Activated naive CD4-positive, alpha-beta T cell treated with anti-CD3 and anti-CD28 coated beads for 36 hours (primary cell): Measurements from ENCODE around the gene DPY19L1. TPM values are rescaled to one million over a fixed set of nuclear protein-coding genes. Genes with fewer than 3 reads are reported as not detected.
"Not testable (repeated sequence)": the region's sequence is repeated elsewhere in the genome, so short reads cannot be mapped to it uniquely, and the experiment has no call there.

Source experiments
- CTCF ChIA-PET: fragments of 350-600 bp; sonication (Branson Sonifier 250); formaldehyde crosslinking; loops from one replicate; lab custom pipeline; 2021; ENCODE audit warnings: antibody characterized with exemption; lab: Charles Lee
- DNase-seq: peaks from one replicate; pipeline ENCODE4 v3.0.0-alpha.2; 2020
- H3K27ac Mint-ChIP-seq: one replicate; pipeline ENCODE4 v1.8.0; 2021; ENCODE audit warnings: mild to moderate bottlenecking, mixed read lengths
- H3K27me3 Mint-ChIP-seq: one replicate; pipeline ENCODE4 v1.8.0; 2021; ENCODE audit warnings: low read depth, mixed read lengths
- H3K36me3 Mint-ChIP-seq: one replicate; pipeline ENCODE4 v1.8.0; 2021; ENCODE audit warnings: low read depth, mixed read lengths
- H3K4me1 Mint-ChIP-seq: one replicate; pipeline ENCODE4 v1.8.0; 2021; ENCODE audit warnings: low read depth, mixed read lengths
- H3K4me3 Mint-ChIP-seq: one replicate; pipeline ENCODE4 v1.8.0; 2021; ENCODE audit warnings: mild to moderate bottlenecking, moderate library complexity, mixed read lengths
- H3K9me3 Mint-ChIP-seq: one replicate; pipeline ENCODE4 v1.8.0; 2021; ENCODE audit warnings: mixed read lengths
- intact Hi-C: fragments of 100-400 bp; cut with micrococcal nuclease; formaldehyde crosslinking; loops from one replicate; pipeline ENCODE4 v1.15.1; 2023
- total RNA-seq, 2 experiments: library from RNA; stranded (reverse); gene quantifications; one replicate each; pipeline ENCODE4 v1.2.3, GENCODE V29; 2021

The DPY19L1 gene
- total RNA-seq, 2 experiments from 2014 or later: 5.3 to 5.9 TPM

GRCh38 chr7:35047263-35047911 is 10.1 kb upstream of the DPY19L1 start:
- intact Hi-C loops, H3K36me3 Mint-ChIP-seq, H3K4me3 Mint-ChIP-seq, H3K9me3 Mint-ChIP-seq, H3K27ac Mint-ChIP-seq, DNase-seq, H3K27me3 Mint-ChIP-seq, CTCF ChIA-PET, H3K4me1 Mint-ChIP-seq: not testable (repeated sequence)

GRCh38 chr7:35043301-35043700 is 6.0 kb upstream of the DPY19L1 start:
- H3K4me1 Mint-ChIP-seq, H3K9me3 Mint-ChIP-seq, H3K4me3 Mint-ChIP-seq, H3K27ac Mint-ChIP-seq, intact Hi-C loops, H3K27me3 Mint-ChIP-seq, CTCF ChIA-PET, DNase-seq, H3K36me3 Mint-ChIP-seq: not testable (repeated sequence)

DNA sequence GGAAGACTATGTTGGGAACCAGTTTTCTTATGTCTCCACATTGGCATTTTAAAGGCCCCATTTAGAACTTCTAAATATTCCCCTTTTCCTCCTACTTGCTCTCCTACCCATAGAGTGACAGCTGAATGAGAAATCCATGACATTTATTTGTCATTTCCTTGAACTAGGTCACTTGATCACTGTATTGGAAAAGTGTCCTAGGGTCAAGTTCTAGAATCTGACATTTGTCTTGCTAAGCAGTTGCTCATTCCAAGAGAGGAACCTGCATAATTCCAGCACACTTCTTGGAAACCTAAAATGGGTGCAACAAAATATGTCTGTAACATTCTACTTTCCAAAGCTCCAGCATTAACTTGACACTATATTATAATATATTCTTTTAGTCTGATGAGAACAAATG is 3.6 kb upstream of the DPY19L1 start:
- no peak for DNase-seq
- no peaks in the 10 kb centered on the region for H3K27me3 Mint-ChIP-seq
- H3K4me1 Mint-ChIP-seq: peaks cover 9% of the 10 kb centered on the region
- no peak overlapping the region for H3K4me3 Mint-ChIP-seq
- intact Hi-C loops: no loop called here
- H3K27ac Mint-ChIP-seq: no peak overlapping the region
- CTCF ChIA-PET: no interaction called here
- H3K9me3 Mint-ChIP-seq: no peaks in the 10 kb centered on the region
- H3K36me3 Mint-ChIP-seq: no peaks in the 10 kb centered on the region

DNA sequence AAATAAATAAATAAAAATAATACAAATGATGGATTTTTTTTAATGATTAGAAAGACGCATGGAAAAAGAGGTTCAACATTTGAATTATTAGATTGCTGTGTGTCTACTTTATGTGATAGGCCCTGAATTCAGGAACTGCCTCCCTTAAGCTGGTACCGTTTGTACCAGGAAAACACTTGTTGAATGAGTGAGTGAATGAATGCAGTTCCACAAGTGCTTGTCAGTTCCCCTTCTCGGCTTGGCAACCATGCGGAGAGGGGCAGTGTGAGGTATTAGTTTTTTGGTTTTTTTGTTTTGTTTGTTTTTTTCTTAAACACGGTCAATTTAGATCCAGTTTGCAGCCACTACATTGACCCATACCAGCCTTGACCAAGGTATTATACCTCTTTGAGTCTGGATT is 2.1 kb upstream of the DPY19L1 start:
- CTCF ChIA-PET: no interaction called here
- DNase-seq: no peak
- Mint-ChIP-seq H3K36me3 (no peaks in the 10 kb centered on the region), H3K27ac (no peak overlapping the region), H3K27me3 (no peaks in the 10 kb centered on the region), H3K9me3 (no peaks in the 10 kb centered on the region), H3K4me3 (no peak overlapping the region), H3K4me1 (peaks cover 22% of the 10 kb centered on the region)
- intact Hi-C loops: loop anchor here (10.0 kb wide), 1 partner anchor 1975 kb away; the partner anchor contains the start of gene NT5C3A

GRCh38 chr7:35038354-35038753 is 1.1 kb upstream of the DPY19L1 start:
- peaks cover 22% of the 10 kb centered on the region for H3K4me1 Mint-ChIP-seq
- H3K27me3 Mint-ChIP-seq: no peaks in the 10 kb centered on the region
- H3K4me3 Mint-ChIP-seq: peak overlapping the region; percentile 80
- intact Hi-C loops: loop anchor here (1.0 to 10.0 kb wide), 3 partner anchors 499 to 1974 kb away; partner anchors contain the start of gene NT5C3A
- H3K36me3 Mint-ChIP-seq: no peaks in the 10 kb centered on the region
- DNase-seq: no peak
- no peak overlapping the region for H3K27ac Mint-ChIP-seq
- H3K9me3 Mint-ChIP-seq: no peaks in the 10 kb centered on the region
- CTCF ChIA-PET: interaction anchor here (1.0 to 1.1 kb wide), 2 partner anchors 12 to 482 kb away, joined by 4 read pairs; no protein-coding TSS in a partner anchor

DNA sequence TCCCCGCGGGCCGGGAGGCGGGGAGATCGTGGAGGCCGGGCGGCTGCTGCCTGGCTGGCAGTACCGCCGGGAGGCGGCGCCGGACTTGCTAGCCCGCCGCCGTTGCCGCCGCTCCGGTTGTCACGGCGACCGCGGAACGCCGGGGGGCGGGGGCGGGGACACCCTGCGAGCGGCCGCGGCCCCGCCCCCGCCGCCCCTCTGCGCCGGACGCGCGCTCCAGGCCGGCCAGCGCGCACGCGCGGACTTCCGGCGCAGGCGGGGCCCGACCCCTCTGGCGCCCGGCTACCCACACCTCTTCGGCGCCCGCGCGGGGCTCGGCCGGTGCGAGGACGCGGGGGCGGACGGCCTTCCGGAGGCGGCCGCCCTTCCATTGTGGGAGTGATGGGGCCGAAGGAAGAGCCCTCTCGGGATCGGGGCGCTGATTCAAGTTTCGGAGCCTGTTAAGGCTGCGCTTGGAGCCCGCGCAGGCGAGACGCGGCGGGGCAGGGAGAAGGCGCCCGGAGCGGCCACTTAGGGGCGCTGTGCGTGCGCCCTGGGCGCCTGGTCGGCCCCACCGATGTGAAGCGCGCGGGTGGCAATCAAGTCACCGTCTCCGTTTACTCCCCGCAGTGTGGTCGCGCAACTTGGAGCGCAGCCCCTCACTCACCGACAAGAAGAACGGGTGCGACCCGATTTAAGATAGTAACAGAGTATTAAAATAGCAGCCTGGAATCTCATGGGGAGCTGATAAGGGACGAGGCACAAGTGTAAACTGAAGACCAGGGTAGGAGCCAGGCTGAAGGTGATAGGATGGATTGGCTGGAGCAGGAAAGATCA is 449 bp upstream of the DPY19L1 start:
- intact Hi-C loops: loop anchor here (1.0 to 10.0 kb wide), 8 partner anchors 147 to 1973 kb away; partner anchors contain the start of genes EEPD1, HERPUD2, NT5C3A and SEPTIN7
- CTCF ChIA-PET: interaction anchor here (1.0 to 1.1 kb wide), 2 partner anchors 11 to 482 kb away, joined by 4 read pairs; no protein-coding TSS in a partner anchor
- H3K27me3 Mint-ChIP-seq: no peaks in the 10 kb centered on the region
- no peaks in the 10 kb centered on the region for H3K9me3 Mint-ChIP-seq
- peaks cover 22% of the 10 kb centered on the region for H3K4me1 Mint-ChIP-seq
- peak overlapping the region; percentile 80 for H3K4me3 Mint-ChIP-seq
- H3K36me3 Mint-ChIP-seq: no peaks in the 10 kb centered on the region
- DNase-seq: peak; percentile 82
- H3K27ac Mint-ChIP-seq: peak overlapping the region; percentile 60

DNA sequence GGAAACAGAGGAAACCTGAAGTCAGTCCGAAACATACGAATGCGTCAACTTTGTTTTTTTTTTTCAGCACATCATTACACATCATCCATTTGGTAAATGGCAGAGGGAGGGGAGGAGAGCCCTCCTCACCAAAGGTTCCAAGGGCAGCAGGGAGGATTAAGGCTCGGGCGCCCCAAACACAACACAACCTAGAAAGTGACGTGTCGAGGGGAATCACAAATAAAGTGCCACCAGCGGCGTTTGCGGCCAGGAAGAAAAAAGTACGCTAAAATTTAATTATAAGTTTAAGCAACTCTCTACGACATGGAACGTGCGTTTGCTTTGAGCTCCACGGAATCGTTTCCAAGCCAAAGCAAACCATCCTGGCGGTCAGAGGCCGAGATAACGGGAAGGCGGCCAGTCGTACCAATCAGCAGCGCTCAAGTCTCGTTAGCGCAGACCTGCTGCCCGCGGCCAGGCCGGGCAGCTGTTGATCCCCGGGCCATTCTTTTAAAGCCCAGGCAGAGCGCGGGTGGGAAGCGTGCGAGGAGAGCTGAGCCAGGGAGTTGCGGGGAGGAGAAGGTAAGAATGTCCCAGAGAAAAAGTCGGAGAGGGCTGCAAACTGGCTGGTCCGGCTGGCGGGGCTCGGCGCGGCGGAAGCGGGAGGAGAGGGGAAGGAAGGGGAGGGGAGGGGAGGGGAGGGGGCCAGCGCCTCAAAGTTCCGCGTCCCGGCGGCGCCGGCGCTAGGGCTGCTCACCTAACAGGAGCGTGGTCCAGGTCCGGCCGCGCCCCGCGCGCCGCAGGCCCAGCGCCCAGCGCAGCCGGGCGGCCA is 719 bp downstream of the DPY19L1 start:
- intact Hi-C loops: loop anchor here (1.0 to 10.0 kb wide), 7 partner anchors 148 to 1972 kb away; partner anchors contain the start of genes EEPD1, HERPUD2, NT5C3A and SEPTIN7
- Mint-ChIP-seq H3K36me3 (no peaks in the 10 kb centered on the region), H3K27me3 (no peaks in the 10 kb centered on the region), H3K4me3 (peak overlapping the region; percentile 85), H3K27ac (peak overlapping the region; percentile 71), H3K9me3 (no peaks in the 10 kb centered on the region), H3K4me1 (peaks cover 22% of the 10 kb centered on the region)
- CTCF ChIA-PET: interaction anchor here (1.2 to 1.5 kb wide), 2 partner anchors 212 to 329 kb away, joined by 3 to 11 read pairs; no protein-coding TSS in a partner anchor
- DNase-seq: peak; percentile 39

DNA sequence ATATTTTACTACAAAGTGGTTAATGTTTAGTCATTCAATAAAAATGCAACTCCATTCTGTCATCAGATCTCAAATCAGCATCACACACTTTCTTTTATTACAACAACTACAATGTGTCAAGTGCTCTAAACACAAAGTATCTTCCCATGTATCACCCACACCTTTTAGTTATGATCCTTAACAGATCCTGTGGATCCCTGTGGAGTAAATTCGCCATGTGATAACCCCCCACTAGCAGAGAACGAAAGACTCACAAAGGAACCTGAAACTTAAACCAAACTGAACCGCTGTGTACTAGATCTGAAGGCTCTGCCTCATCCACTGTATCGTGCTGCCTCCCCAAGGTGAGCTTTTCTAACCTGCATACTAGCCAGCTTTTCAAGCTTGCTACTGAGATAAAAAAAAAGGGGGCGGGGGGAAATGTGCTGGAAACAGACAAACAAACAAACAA is 1.7 kb downstream of the DPY19L1 start:
- Mint-ChIP-seq H3K36me3 (no peaks in the 10 kb centered on the region), H3K4me1 (peaks cover 22% of the 10 kb centered on the region), H3K27ac (peak overlapping the region; percentile 27), H3K9me3 (no peaks in the 10 kb centered on the region), H3K4me3 (peak overlapping the region; percentile 85), H3K27me3 (no peaks in the 10 kb centered on the region)
- intact Hi-C loops: loop anchor here (1.0 to 10.0 kb wide), 6 partner anchors 43 to 1971 kb away; partner anchors contain the start of gene NT5C3A
- peak; percentile 61 for DNase-seq
- CTCF ChIA-PET: interaction anchor here (0.7 to 1.5 kb wide), 5 partner anchors 19 to 741 kb away, joined by 3 to 11 read pairs (median 3); no protein-coding TSS in a partner anchor

DNA sequence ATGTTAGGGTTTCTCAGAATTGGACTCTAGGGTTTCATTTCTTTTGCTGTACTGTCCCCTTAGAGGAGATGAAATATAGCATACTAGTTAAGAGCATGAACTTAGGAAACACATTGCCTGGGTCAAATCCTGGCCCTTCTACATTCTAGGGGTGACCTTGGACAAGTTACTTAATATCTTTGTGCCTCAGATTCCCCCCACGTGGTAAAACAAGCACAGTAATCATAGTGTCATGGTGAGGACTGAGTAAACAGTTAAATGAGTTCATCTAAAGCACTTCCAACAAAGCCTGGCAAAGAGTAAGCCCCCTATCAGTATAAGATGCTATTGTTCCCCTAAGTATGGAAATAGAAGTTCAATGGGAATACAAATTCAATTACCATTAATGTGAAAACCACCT is 5.1 kb downstream of the DPY19L1 start:
- peaks cover 18% of the 10 kb centered on the region for H3K4me1 Mint-ChIP-seq
- intact Hi-C loops: loop anchor here (10.0 kb wide), 1 partner anchor 1967 kb away; the partner anchor contains the start of gene NT5C3A

DNA sequence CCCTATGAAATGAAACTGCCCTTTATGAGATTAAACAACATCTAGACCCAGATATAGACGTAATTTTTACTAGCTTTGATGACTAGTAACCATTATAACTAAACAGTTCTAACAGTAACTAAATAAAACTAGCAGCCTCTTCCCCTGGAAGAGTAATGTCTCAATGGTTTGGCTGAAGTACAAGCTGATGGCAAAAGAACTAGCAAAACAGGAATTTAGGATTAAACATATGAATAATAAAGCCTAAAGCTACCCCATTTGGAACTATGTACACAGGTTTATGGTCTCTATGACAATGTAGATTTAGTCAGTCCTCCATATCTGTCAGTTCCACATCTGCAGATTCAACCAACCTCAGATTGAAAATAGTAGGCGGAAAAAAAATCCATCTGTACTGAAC is 6.4 kb downstream of the DPY19L1 start:
- Mint-ChIP-seq H3K27me3 (no peaks in the 10 kb centered on the region), H3K9me3 (no peaks in the 10 kb centered on the region), H3K36me3 (no peaks in the 10 kb centered on the region), H3K27ac (no peak overlapping the region), H3K4me1 (peaks cover 13% of the 10 kb centered on the region), H3K4me3 (no peak overlapping the region)
- DNase-seq: no peak
- CTCF ChIA-PET: no interaction called here
- intact Hi-C loops: loop anchor here (10.0 kb wide), 1 partner anchor 1966 kb away; the partner anchor contains the start of gene NT5C3A

More for the DNA sequence above, 5.1 kb downstream of the DPY19L1 start:
- H3K9me3 Mint-ChIP-seq: no peaks in the 10 kb centered on the region
- H3K36me3 Mint-ChIP-seq: no peaks in the 10 kb centered on the region
- CTCF ChIA-PET: no interaction called here
- no peak overlapping the region for H3K4me3 Mint-ChIP-seq
- no peaks in the 10 kb centered on the region for H3K27me3 Mint-ChIP-seq
- no peak for DNase-seq
- H3K27ac Mint-ChIP-seq: no peak overlapping the region

DNA sequence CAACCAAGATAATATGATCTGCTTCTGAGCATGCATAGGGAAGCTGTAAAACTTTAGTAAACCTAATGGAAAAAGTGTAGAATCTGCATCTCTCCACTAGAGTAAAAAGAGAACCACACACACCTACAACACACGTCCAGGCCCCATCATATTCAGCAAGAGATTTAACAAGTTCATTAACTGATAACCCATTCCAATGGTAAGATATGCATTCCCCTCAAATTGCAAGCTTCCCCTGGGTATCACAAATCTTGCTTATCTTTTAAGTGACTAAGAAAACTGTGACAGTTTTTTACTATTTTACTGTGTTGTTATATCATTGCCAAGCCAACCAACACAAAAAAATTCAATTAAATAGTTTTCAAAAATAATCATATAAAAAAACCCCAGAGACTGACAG is 8.0 kb downstream of the DPY19L1 start:
- Mint-ChIP-seq H3K4me1 (peaks cover 3% of the 10 kb centered on the region), H3K36me3 (no peaks in the 10 kb centered on the region), H3K27me3 (no peaks in the 10 kb centered on the region), H3K4me3 (no peak overlapping the region), H3K9me3 (no peaks in the 10 kb centered on the region), H3K27ac (no peak overlapping the region)
- no peak for DNase-seq
- intact Hi-C loops: no loop called here
- CTCF ChIA-PET: no interaction called here
